ENCODE data around the gene INPPL1. TPM values are rescaled to one million over a fixed set of nuclear protein-coding genes. Genes with fewer than 3 reads are reported as not detected.
"Not testable (repeated sequence)": the region's sequence is repeated elsewhere in the genome, so short reads cannot be mapped to it uniquely, and the experiment has no call there.

Gene INPPL1
- total RNA-seq, 2 donors from 2014 or later: 47.2 to 53.7 TPM

DNA sequence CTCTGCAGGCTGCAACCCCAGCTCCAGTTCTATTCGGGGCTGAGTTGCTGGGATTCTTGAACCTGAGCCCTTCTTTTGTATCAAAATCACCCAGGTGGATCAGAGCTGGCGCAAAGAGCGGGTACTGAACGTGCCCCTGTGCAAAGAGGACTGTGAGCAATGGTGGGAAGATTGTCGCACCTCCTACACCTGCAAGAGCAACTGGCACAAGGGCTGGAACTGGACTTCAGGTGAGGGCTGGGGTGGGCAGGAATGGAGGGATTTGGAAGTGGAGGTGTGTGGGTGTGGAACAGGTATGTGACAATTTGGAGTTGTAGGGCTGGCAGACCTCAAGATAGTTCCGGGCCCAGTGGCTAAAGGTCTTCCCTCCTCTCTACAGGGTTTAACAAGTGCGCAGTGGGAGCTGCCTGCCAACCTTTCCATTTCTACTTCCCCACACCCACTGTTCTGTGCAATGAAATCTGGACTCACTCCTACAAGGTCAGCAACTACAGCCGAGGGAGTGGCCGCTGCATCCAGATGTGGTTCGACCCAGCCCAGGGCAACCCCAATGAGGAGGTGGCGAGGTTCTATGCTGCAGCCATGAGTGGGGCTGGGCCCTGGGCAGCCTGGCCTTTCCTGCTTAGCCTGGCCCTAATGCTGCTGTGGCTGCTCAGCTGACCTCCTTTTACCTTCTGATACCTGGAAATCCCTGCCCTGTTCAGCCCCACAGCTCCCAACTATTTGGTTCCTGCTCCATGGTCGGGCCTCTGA, 28.9 kb upstream of the INPPL1 start:
- H3K9me3 ChIP-seq: no peaks in the 10 kb centered on the region
- H3K36me3 ChIP-seq (replicated peaks in 1 of 2; ENCODE audit: insufficient read depth in 1 of 2, low read depth in 2 of 2): no peaks in the 10 kb centered on the region
- ATAC-seq (no peak), DNase-seq (no peak)
- H3K4me1 ChIP-seq: no peaks in the 10 kb centered on the region
- WGBS, 2 donors: 76 to 77% methylated on average over 10 to 12 of the region's 12 CpGs
- H3K27ac ChIP-seq: no peak overlapping the region
- H3K4me3 ChIP-seq: no peak overlapping the region
- no peak for TF ChIP-seq POLR2A (IDR thresholded peaks at IDR 0.05)
- TF ChIP-seq, protein P1, sequence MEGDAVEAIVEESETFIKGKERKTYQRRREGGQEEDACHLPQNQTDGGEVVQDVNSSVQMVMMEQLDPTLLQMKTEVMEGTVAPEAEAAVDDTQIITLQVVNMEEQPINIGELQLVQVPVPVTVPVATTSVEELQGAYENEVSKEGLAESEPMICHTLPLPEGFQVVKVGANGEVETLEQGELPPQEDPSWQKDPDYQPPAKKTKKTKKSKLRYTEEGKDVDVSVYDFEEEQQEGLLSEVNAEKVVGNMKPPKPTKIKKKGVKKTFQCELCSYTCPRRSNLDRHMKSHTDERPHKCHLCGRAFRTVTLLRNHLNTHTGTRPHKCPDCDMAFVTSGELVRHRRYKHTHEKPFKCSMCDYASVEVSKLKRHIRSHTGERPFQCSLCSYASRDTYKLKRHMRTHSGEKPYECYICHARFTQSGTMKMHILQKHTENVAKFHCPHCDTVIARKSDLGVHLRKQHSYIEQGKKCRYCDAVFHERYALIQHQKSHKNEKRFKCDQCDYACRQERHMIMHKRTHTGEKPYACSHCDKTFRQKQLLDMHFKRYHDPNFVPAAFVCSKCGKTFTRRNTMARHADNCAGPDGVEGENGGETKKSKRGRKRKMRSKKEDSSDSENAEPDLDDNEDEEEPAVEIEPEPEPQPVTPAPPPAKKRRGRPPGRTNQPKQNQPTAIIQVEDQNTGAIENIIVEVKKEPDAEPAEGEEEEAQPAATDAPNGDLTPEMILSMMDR (IDR thresholded peaks at IDR 0.05): no peak
- no peaks in the 10 kb centered on the region for H3K27me3 ChIP-seq
- intact Hi-C loops (cut with DNase I): no loop called here

DNA sequence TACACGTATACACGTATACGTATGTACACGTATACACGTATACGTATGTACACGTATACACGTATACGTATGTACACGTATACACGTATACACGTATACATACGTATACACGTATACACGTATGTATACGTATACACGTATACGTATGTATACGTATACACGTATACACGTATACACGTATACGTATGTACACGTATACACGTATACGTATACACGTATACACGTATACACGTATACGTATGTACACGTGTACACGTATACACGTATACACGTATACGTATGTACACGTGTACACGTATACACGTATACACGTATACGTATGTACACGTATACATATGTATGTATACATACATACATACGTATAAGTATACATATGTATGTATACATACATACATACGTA, 23.1 kb upstream of the INPPL1 start:
- H3K4me3 ChIP-seq; H3K27me3 ChIP-seq; H3K4me1 ChIP-seq; H3K36me3 ChIP-seq (replicated peaks in 1 of 2; ENCODE audit: insufficient read depth in 1 of 2, low read depth in 2 of 2); intact Hi-C loops (cut with DNase I); H3K9me3 ChIP-seq; ATAC-seq; DNase-seq; H3K27ac ChIP-seq: not testable (repeated sequence)
- 88 to 90% methylated on average over 43 of the region's 43 CpGs for WGBS, 2 donors

DNA sequence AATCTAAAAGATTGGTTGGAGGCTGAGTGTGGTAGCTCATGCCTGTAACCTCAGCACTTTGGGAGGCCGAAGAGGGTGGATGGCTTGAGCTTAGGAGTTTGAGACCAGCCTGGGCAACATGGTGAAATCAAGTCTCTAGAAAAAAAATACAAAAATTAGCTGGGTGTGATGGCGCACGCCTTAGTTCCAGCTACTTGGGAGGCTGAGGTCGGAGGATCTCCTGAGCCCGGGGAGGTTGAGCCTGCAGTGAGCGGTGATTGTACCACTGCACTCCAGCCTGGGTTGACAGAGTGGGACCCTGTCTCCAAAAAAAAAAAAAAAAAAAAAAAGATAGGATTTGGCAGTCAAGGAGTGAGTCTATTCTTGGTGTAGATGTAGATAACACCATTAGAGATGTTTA, 22.0 kb upstream of the INPPL1 start:
- Histone ChIP-seq H3K27me3 (no peaks in the 10 kb centered on the region), H3K36me3 (replicated peaks in 1 of 2; ENCODE audit: insufficient read depth in 1 of 2, low read depth in 2 of 2) (no peaks in the 10 kb centered on the region), H3K27ac (no peak overlapping the region), H3K4me3 (no peak overlapping the region), H3K9me3 (no peaks in the 10 kb centered on the region), H3K4me1 (no peaks in the 10 kb centered on the region)
- TF ChIP-seq, protein P1 (IDR thresholded peaks at IDR 0.05): no peak
- no peak for TF ChIP-seq POLR2A (IDR thresholded peaks at IDR 0.05)
- intact Hi-C loops (cut with DNase I): no loop called here
- DNase-seq (no peak), ATAC-seq (no peak)
- 90 to 97% methylated on average over 6 of the region's 6 CpGs for WGBS, 2 donors

DNA sequence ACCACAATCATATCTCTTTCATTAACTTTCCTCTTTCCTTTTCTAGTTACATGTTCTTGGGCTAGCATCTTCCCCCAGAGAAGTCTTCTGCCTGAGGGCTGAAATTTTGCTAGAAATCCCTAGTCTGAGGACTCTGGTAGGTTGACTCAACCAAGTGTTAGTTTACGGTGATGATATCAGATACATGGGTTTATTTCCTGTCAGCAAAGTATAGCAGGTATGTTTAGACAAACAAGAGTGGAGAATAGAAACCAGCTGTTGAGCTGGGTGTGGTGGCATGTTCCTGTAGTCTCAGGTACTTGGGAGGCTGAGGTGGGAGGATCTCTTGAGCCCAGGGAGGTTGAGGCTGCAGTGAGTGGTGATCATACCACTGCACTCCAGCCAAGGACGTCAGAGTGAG, 21.4 kb upstream of the INPPL1 start:
- Histone ChIP-seq H3K36me3 (replicated peaks in 1 of 2; ENCODE audit: insufficient read depth in 1 of 2, low read depth in 2 of 2) (no peaks in the 10 kb centered on the region), H3K27me3 (no peaks in the 10 kb centered on the region), H3K4me1 (no peaks in the 10 kb centered on the region), H3K27ac (no peak overlapping the region), H3K4me3 (no peak overlapping the region), H3K9me3 (no peaks in the 10 kb centered on the region)
- no peak for ATAC-seq
- no peak for DNase-seq
- WGBS, 2 donors: 63 to 75% methylated on average over 2 of the region's 2 CpGs
- TF ChIP-seq POLR2A (IDR thresholded peaks at IDR 0.05): no peak
- TF ChIP-seq, protein P1 (IDR thresholded peaks at IDR 0.05): no peak
- intact Hi-C loops (cut with DNase I): no loop called here

DNA sequence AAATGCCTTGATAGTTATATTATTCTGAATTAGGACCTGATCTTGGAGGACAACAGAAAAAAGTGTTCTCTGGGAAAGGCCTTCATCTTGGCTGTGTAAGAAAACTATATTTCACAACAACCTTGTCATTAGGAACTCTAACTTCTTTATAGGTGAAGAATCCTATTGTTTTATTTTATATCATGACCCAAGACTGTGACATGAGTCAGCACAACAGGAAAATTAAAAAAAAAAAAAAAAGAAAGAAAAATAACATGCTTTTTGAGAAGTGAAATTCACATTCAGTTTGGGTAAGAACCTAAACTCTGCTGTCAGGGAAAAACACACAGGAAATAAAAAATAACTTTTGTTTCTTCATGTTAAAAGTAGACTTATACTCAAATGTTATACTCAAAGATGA, 19.7 kb upstream of the INPPL1 start:
- Histone ChIP-seq H3K4me1 (no peaks in the 10 kb centered on the region), H3K36me3 (replicated peaks in 1 of 2; ENCODE audit: insufficient read depth in 1 of 2, low read depth in 2 of 2) (no peaks in the 10 kb centered on the region), H3K27ac (no peak overlapping the region), H3K4me3 (no peak overlapping the region), H3K9me3 (no peaks in the 10 kb centered on the region), H3K27me3 (no peaks in the 10 kb centered on the region)
- intact Hi-C loops (cut with DNase I): no loop called here
- DNase-seq (no peak), ATAC-seq (no peak)
- TF ChIP-seq POLR2A (IDR thresholded peaks at IDR 0.05): no peak
- TF ChIP-seq, protein P1 (IDR thresholded peaks at IDR 0.05): no peak

DNA sequence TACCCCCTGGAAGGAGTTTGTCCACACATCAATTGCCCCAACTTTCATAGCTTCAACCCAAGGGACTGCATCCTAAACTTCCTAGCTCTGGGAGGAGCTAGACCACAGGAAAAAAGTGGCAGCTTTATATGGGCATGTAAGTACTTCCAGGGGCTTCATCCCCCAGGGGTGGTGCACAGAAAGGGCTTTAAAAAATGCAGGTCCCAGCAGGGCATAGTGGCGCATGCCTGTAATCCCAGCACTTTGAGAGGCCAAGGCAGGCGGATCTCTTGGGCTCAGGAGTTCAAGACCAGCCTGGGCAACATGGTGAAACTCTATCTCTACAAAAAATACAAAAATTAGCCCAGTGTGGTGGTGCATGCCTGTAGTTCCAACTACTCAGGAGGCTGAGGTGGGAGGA, 17.8 kb upstream of the INPPL1 start:
- WGBS, 2 donors: 88% methylated on average over 2 of the region's 2 CpGs; no CpG with 5 or more reads in 1 of the 2 donors
- DNase-seq; H3K36me3 ChIP-seq (replicated peaks in 1 of 2; ENCODE audit: insufficient read depth in 1 of 2, low read depth in 2 of 2); ATAC-seq; H3K9me3 ChIP-seq; H3K4me1 ChIP-seq; H3K4me3 ChIP-seq; intact Hi-C loops (cut with DNase I); H3K27me3 ChIP-seq; H3K27ac ChIP-seq: not testable (repeated sequence)

Measured in body of pancreas (tissue), 4 donors.